Effector memory CD8-positive, alpha-beta T cell (primary cell): ENCODE measurements around the gene CHMP1B.

ENCODE experiments used
- ATAC-seq: fragments of 150-1000 bp; cut with Tn5 transposase; replicated peaks from 2 replicates; pipeline ENCODE4 v1.10.0; 2021; ENCODE audit warnings: mild to moderate bottlenecking, moderate library complexity
- DNase-seq, 3 experiments: peaks; one replicate each; pipeline ENCODE4 v3.0.0; 2021
- H3K27ac Mint-ChIP-seq, 2 donors: one replicate each; pipeline ENCODE4 v1.8.0; 2022; ENCODE audit warnings: mild to moderate bottlenecking in 2 of 2, mixed read lengths in 2 of 2, moderate library complexity in 2 of 2
- H3K27me3 Mint-ChIP-seq, 2 donors: one replicate each; pipeline ENCODE4 v1.8.0; 2022; ENCODE audit warnings: mixed read lengths in 2 of 2
- H3K36me3 Mint-ChIP-seq: one replicate; pipeline ENCODE4 v1.8.0; 2022; ENCODE audit warnings: mild to moderate bottlenecking, moderate library complexity, mixed read lengths; ENCODE audit not compliant: insufficient read depth
- H3K4me1 Mint-ChIP-seq, 2 donors: one replicate each; pipeline ENCODE4 v1.8.0; 2022; ENCODE audit warnings: low read depth in 2 of 2, mixed read lengths in 2 of 2
- H3K4me3 Mint-ChIP-seq, 2 donors: one replicate each; pipeline ENCODE4 v1.8.0; 2022; ENCODE audit warnings: mild to moderate bottlenecking in 2 of 2, mixed read lengths in 2 of 2, moderate library complexity in 2 of 2
- H3K9me3 Mint-ChIP-seq, 2 donors: one replicate each; pipeline ENCODE4 v1.8.0; 2022; ENCODE audit warnings: mixed read lengths in 2 of 2

CHMP1B gene

GRCh38 chr18:11865071-11865470 lies 13.9 kb downstream of the CHMP1B start:
- no peaks in the 10 kb centered on the region for H3K36me3 Mint-ChIP-seq
- H3K9me3 Mint-ChIP-seq = no peaks in the 10 kb centered on the region
- H3K4me1 Mint-ChIP-seq = no peaks in the 10 kb centered on the region
- ATAC-seq (no peak), DNase-seq (no peak)
- no peak overlapping the region for H3K4me3 Mint-ChIP-seq
- H3K27me3 Mint-ChIP-seq = peaks cover 31 to 42% of the 10 kb centered on the region in 2 donors
- H3K27ac Mint-ChIP-seq = no peak overlapping the region

- H3K36me3 Mint-ChIP-seq = no peaks in the 10 kb centered on the region
- DNase-seq (no peak), ATAC-seq (no peak)
- H3K27ac Mint-ChIP-seq = no peak overlapping the region
- H3K9me3 Mint-ChIP-seq = no peaks in the 10 kb centered on the region
- no peak overlapping the region for H3K4me3 Mint-ChIP-seq
- peaks cover 31 to 46% of the 10 kb centered on the region in 2 donors for H3K27me3 Mint-ChIP-seq
- peaks cover 2% of the 10 kb centered on the region in 2 donors for H3K4me1 Mint-ChIP-seq
These were observed 15.1 kb downstream of the CHMP1B start for GRCh38 chr18:11866329-11866728.

- Mint-ChIP-seq H3K9me3 (no peaks in the 10 kb centered on the region), H3K4me3 (no peak overlapping the region), H3K27ac (no peak overlapping the region), H3K36me3 (no peaks in the 10 kb centered on the region), H3K4me1 (peaks cover 4 to 5% of the 10 kb centered on the region in 2 donors), H3K27me3 (peaks cover 28 to 51% of the 10 kb centered on the region in 2 donors)
- ATAC-seq (no peak), DNase-seq (no peak)
These were observed 15.6 kb downstream of the CHMP1B start for GRCh38 chr18:11866764-11867163.

- Mint-ChIP-seq H3K27ac (no peak overlapping the region), H3K4me3 (no peak overlapping the region), H3K9me3 (no peaks in the 10 kb centered on the region), H3K36me3 (no peaks in the 10 kb centered on the region), H3K4me1 (peaks cover 4 to 5% of the 10 kb centered on the region in 2 donors), H3K27me3 (peaks cover 25 to 51% of the 10 kb centered on the region in 2 donors)
- ATAC-seq = no peak
- DNase-seq = no peak
These were observed 17.0 kb downstream of the CHMP1B start for GRCh38 chr18:11868230-11868629.

- peaks cover 4 to 5% of the 10 kb centered on the region in 2 donors for H3K4me1 Mint-ChIP-seq
- peaks cover 4 to 29% of the 10 kb centered on the region in 2 donors for H3K27me3 Mint-ChIP-seq
- ATAC-seq = peak; percentile 43
These were observed 20.3 kb downstream of the CHMP1B start for GRCh38 chr18:11871501-11871900.

GRCh38 chr18:11872479-11873136 lies 21.4 kb downstream of the CHMP1B start:
- ATAC-seq (peak; percentile 51), DNase-seq (peak in 1 of 3 experiments; percentile 3)
- Mint-ChIP-seq H3K36me3 (no peaks in the 10 kb centered on the region), H3K9me3 (no peaks in the 10 kb centered on the region), H3K27ac (no peak overlapping the region), H3K4me1 (peaks cover 4 to 5% of the 10 kb centered on the region in 2 donors), H3K27me3 (peaks cover 0 to 22% of the 10 kb centered on the region in 2 donors), H3K4me3 (no peak overlapping the region)

More at GRCh38 chr18:11871501-11871900, 20.3 kb downstream of the CHMP1B start:
- Mint-ChIP-seq H3K9me3 (no peaks in the 10 kb centered on the region), H3K36me3 (no peaks in the 10 kb centered on the region), H3K27ac (no peak overlapping the region), H3K4me3 (peak overlapping the region in 1 of 2 donors; percentile 22)
- DNase-seq = no peak

- peaks cover 0 to 17% of the 10 kb centered on the region in 2 donors for H3K27me3 Mint-ChIP-seq
- no peak for DNase-seq
- no peaks in the 10 kb centered on the region for H3K36me3 Mint-ChIP-seq
- no peaks in the 10 kb centered on the region for H3K9me3 Mint-ChIP-seq
- peaks cover 4 to 5% of the 10 kb centered on the region in 2 donors for H3K4me1 Mint-ChIP-seq
- no peak overlapping the region for H3K27ac Mint-ChIP-seq
- no peak overlapping the region for H3K4me3 Mint-ChIP-seq
- ATAC-seq = no peak
These were observed 22.6 kb downstream of the CHMP1B start for GRCh38 chr18:11873670-11874340.

GRCh38 chr18:11874676-11875075 lies 23.5 kb downstream of the CHMP1B start:
- Mint-ChIP-seq H3K4me3 (no peak overlapping the region), H3K27ac (no peak overlapping the region), H3K27me3 (peaks cover 0 to 9% of the 10 kb centered on the region in 2 donors), H3K9me3 (no peaks in the 10 kb centered on the region), H3K4me1 (peaks cover 4 to 5% of the 10 kb centered on the region in 2 donors), H3K36me3 (no peaks in the 10 kb centered on the region)
- DNase-seq (no peak), ATAC-seq (no peak)

GRCh38 chr18:11877497-11878135 lies 26.4 kb downstream of the CHMP1B start:
- no peaks in the 10 kb centered on the region for H3K4me1 Mint-ChIP-seq
- no peak for ATAC-seq
- H3K36me3 Mint-ChIP-seq = peaks cover 6% of the 10 kb centered on the region
- no peaks in the 10 kb centered on the region for H3K27me3 Mint-ChIP-seq
- no peak overlapping the region for H3K4me3 Mint-ChIP-seq
- no peaks in the 10 kb centered on the region for H3K9me3 Mint-ChIP-seq
- no peak for DNase-seq
- H3K27ac Mint-ChIP-seq = no peak overlapping the region

GRCh38 chr18:11880586-11881304 lies 29.5 kb downstream of the CHMP1B start:
- Mint-ChIP-seq H3K4me3 (no peak overlapping the region), H3K4me1 (peaks cover 0 to 2% of the 10 kb centered on the region in 2 donors), H3K27me3 (no peaks in the 10 kb centered on the region), H3K27ac (no peak overlapping the region), H3K9me3 (no peaks in the 10 kb centered on the region), H3K36me3 (peaks cover 34% of the 10 kb centered on the region)
- no peak for DNase-seq
- no peak for ATAC-seq

- H3K27ac Mint-ChIP-seq = no peak overlapping the region
- no peak for ATAC-seq
These were observed 31.4 kb downstream of the CHMP1B start for GRCh38 chr18:11882636-11883035.

GRCh38 chr18:11883153-11883552 lies 31.9 kb downstream of the CHMP1B start:
- Mint-ChIP-seq H3K4me3 (no peak overlapping the region), H3K27ac (no peak overlapping the region), H3K27me3 (no peaks in the 10 kb centered on the region), H3K9me3 (no peaks in the 10 kb centered on the region), H3K4me1 (peaks cover 0 to 2% of the 10 kb centered on the region in 2 donors), H3K36me3 (peaks cover 39% of the 10 kb centered on the region)
- ATAC-seq (peak; percentile 42), DNase-seq (no peak)

More at GRCh38 chr18:11882636-11883035, 31.4 kb downstream of the CHMP1B start:
- Mint-ChIP-seq H3K4me1 (peaks cover 0 to 2% of the 10 kb centered on the region in 2 donors), H3K4me3 (no peak overlapping the region), H3K9me3 (no peaks in the 10 kb centered on the region), H3K36me3 (peaks cover 36% of the 10 kb centered on the region), H3K27me3 (no peaks in the 10 kb centered on the region)
- no peak for DNase-seq

GRCh38 chr18:11884396-11885030 lies 33.3 kb downstream of the CHMP1B start:
- H3K27ac Mint-ChIP-seq = peak overlapping the region in 1 of 2 donors; percentile 57

More at GRCh38 chr18:11884396-11885030, 33.3 kb downstream of the CHMP1B start:
- no peaks in the 10 kb centered on the region for H3K27me3 Mint-ChIP-seq
- H3K36me3 Mint-ChIP-seq = peaks cover 43% of the 10 kb centered on the region
- H3K4me3 Mint-ChIP-seq = no peak overlapping the region
- peaks cover 0 to 2% of the 10 kb centered on the region in 2 donors for H3K4me1 Mint-ChIP-seq
- ATAC-seq = no peak
- no peak for DNase-seq
- H3K9me3 Mint-ChIP-seq = no peaks in the 10 kb centered on the region
